Esophagus mucosa (tissue), 1 donor: ENCODE measurements around the gene TMA7. TPM values are rescaled to one million over a fixed set of nuclear protein-coding genes. Genes with fewer than 3 reads are reported as not detected.

Source experiments
- ATAC-seq: fragments of 200-7000 bp; cut with Tn5 transposase; one replicate; pipeline ENCODE4 v1.9.1; 2020
- total RNA-seq: library from RNA; stranded (reverse); gene quantifications from one replicate; pipeline ENCODE4 v1.2.4, GENCODE V29; 2023
- donor health status: DM: yes; HTN: yes; CAD: no.

The TMA7 gene
- total RNA-seq, 1 donor from 2014 or later = 244 TPM

DNA sequence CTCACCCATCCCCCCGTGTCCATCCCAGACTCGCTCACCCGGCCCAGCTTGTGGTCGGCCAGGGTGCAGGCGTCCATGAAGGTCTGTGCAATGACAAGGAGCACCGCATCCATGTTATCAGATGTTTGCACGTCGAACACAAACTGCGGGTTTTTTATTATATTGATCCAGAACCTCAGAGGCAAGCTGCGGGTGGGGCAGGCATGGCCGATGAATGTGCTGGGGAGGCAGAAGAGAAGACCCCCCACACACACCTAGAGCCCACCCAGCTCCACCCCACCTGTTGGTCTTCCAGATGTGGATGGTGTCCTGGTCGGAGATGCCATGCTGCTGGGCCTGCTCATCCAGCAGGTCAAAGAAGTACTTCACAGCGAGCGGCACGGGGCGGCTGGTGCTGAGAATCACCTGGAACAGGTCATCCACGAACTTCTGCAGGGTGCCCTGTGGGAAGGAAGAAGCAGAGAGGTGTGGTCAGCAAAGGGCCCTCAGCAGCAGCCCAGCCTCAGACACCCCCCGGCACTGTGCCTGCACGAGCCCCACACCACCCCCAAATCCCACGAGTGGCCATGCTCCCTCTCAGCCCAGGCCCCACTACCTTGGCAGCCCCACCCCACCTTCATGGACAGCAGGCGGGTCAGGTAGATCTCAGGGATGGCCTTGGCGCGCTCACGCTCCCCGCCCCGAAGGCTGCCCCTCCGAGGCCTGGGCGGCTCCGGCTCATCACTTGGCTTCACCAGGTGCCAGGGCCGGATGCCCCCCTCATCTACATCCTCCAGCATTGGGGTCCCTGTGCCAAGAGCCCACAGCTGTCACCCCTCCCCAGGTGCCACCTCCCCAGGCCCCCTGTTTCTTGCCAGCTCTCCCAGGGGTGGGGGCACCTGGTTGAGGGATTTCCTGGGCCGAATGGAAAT is 30.5 kb upstream of the TMA7 start:
- no peak for ATAC-seq

GRCh38 chr3:48410205-48411040 is 29.6 kb upstream of the TMA7 start:
- no peak for ATAC-seq

DNA sequence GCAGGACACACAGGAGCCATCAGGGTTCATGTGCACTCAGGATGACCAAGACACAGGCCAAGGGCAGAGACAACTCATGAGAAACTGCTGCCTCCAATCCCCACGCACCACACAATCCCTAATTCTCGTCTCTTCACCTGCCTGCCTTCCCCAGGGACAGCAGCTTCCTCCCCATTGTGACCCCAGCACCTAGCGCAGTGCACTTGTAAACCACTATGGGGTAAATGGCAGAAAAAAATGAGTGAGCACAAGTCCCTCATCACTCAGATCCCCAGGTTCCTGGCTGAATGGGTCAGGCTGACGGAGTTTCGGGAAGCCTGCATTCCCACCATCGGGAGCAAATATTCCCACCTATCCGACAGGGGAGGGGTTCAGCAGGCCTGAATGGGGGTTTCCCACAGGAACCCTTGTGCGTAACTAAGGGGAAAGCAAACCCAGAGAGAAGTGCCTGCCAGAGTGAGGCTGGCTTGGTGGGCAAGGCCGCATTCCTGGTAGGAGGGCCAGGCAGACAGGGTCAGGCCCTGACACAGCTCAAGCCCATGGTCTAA is 28.9 kb upstream of the TMA7 start:
- ATAC-seq = no peak

DNA sequence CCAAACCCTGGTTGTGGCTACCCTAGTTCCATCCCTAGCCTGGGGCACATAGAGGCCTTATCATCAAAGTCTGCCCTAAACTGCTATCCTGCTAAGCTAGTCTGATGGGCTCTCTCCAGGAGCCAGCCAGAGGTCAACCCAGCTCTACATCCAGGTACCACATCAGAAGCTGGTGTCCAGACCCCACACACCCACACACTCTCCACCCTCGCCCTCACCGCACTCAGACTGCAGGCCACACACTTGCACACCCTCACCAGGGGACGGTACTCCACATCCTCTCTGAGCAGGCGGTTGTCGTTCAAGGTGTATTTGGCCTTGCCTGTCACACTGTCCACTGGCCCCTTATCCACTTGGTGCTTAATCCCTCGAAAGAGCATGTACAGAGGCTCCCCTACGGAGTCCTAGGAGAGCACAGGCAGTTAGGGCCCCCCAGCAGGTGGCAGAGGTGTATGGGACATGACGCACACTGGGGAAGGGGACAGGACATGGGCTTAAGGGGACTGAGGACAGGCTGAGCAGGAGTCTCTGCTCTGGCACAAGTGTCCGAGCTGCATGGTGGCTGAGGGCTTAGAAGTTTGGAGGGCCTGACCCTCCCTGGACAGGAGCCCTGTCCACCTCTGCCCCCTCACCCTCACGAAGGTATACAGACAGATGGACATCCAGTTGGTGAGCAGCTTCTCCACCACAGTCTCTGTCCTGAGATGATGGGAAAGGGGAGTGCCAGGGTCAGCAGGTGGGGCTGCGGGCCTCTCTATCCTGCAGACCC is 28.3 kb upstream of the TMA7 start:
- no peak for ATAC-seq

DNA sequence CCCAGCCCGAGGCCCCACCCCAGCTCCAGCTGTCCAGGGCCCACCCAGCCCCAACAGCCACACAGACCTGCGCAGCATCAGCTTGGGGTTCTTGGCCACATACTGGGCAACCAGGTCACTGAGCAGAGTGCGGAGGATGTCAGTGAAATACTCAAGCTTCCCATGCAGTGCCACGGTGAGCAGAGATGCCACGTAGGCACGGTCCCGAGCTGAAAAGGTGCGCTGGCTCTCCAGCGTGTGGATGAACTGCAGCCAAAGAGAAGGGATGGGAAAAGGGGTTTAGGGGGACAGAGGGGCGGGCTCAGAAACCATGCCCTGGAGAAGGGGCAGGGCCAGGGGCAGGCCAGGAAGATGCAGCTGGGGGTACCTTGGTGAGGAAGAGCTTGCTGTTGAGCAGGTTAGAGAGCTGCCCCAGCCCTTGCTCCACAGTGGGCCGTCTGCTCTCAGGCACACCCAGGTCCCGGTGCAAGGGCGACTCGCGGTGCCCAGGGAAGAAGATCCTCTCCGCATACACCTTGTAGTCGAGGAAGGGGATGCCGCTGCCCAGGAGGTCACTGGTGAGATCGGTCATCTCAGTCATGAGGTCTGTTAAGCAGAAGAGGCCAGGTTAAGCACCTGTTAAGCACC is 27.6 kb upstream of the TMA7 start:
- ATAC-seq = no peak

DNA sequence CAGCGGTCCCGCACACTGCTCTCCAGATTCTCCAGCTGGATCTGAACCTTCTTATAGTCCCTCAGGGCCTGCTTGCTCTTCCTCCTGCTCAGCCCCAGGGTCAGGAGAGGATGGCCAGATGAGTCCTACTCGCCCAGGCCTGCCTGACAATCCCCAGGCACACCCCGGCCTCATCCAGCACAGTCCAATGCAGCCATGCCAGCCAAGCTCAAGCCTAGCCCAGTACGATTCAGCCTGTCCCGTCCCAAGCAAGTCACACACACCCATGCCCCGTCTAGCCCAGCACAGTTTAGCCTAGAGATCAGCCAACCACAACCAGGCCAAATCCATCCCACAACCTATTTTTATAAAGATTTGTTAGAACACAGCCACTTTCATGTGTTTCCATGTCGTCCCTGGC is 27.0 kb upstream of the TMA7 start:
- peak; percentile 81 for ATAC-seq

DNA sequence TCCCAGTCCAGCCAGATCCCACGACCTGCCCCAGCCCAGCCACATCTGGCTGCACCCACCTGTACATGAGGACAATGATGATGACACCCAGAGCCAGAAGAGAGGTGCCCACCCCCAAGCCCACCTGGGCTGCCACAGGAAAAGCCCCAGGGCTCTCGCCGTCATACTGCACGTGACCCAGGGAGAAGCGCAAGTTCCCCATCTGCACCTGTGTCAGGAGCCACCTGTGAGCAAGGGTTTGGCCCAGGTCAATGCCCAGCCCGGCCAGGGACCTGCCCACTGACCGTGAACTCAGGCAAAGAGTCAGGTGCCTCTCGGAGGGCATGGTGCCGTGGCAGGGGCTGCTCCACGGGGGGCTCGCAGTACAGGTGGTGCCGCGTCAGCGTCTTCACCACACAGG is 26.4 kb upstream of the TMA7 start:
- ATAC-seq = no peak

GRCh38 chr3:48414376-48415250 is 25.4 kb upstream of the TMA7 start:
- ATAC-seq = no peak

DNA sequence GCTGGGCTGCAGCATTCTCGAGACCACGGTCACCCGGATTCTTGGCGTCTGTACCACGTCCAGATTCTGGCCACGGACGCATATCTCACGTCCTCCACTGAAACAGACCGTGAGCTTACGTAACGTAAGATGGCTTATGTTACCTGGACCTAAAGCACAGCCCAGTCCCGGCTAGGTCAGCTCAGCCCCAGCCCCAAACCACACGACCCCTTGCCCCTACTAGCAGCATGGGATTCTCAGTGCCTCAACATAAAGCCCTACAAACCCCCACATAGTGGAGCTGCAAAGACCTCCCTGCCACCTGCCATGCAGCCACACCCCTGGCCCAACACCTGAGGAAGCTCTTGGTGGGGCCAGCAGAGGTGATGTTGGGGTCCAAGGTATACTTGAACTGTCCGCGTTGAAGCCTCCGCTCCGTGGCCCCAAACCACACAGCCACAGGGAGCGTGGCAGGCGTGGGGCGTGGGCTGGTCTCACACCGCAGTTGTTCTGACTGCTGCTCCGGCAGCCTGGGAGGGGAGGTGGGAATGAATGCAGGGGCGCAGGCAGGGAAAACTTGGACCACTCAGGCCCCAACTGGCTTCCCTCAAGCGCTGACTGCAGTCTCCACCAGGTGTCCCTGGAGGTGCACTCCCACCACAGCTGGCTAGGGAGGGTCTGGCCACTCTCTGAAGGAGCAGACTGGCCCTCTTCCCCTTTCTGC is 24.7 kb upstream of the TMA7 start:
- ATAC-seq = no peak

- no peak for ATAC-seq
Observed at GRCh38 chr3:48416091-48416505, 24.0 kb upstream of the TMA7 start.

DNA sequence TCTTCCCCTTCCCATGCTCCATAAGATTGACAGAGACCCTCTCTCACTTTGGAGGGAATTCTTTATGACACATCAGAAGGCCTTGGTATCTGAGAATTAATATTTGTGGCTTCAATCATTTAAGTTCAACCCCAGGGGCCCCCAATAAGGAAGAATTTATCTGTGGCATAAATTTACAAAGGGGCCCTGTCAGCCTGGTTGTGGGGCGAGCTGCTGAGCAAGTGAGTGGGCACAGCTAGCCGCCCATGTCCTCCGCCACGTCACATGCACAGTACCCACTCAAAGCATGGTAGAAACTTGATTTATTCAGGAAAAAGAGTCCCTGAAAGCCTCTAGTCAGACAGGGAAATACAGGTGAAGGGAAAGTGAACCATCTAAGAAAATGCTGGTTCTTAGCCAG is 23.5 kb upstream of the TMA7 start:
- no peak for ATAC-seq

GRCh38 chr3:48417529-48418108 is 22.4 kb upstream of the TMA7 start:
- no peak for ATAC-seq

GRCh38 chr3:48418140-48418539 is 21.9 kb upstream of the TMA7 start:
- ATAC-seq = no peak

- no peak for ATAC-seq
Observed at GRCh38 chr3:48418651-48419050, 21.4 kb upstream of the TMA7 start.

- no peak for ATAC-seq
Observed at GRCh38 chr3:48419149-48419548, 20.9 kb upstream of the TMA7 start.

DNA sequence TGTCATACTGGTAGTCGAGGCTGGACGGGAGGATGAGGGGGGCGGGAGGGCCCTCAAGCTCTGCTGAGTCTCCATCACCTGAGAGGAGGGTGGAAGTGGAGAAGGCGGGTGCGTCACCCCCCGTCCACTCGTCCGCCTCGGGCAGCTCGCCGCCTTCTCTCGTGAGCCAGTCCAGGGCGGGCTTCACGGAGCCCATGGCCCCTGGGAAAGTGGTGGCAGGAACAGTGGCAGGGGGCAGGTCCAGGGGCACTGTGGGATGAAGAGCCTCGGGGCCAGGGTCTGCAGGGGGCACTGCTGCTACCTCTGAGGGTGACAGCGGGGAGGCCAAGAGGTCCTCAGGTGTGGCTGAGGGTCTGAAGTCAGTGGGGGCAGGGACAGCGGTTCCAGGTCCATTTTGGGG is 20.5 kb upstream of the TMA7 start:
- ATAC-seq = no peak

- ATAC-seq = no peak
Observed at GRCh38 chr3:48420561-48420960, 19.5 kb upstream of the TMA7 start.

GRCh38 chr3:48422272-48422671 is 17.8 kb upstream of the TMA7 start:
- peak; percentile 30 for ATAC-seq

DNA sequence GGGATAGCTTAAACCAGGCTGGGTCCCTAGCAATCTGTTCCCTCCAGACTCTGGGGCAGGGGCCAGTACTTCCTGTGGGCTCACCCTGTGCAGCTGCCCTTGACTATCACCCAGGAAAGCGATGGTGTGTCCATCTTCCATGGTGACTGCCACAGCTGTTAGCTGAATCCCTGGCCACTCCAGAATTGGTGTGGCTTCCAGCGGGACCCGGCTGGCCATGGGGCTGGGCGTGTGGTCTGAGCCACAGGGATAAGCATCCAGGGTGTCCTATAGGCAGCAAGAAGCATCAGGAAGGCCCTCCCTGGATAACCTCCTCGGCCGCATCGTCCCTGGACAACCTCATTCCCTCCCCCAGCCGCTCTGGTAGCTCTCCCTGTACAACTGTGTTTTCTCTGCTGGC is 17.4 kb upstream of the TMA7 start:
- no peak for ATAC-seq

DNA sequence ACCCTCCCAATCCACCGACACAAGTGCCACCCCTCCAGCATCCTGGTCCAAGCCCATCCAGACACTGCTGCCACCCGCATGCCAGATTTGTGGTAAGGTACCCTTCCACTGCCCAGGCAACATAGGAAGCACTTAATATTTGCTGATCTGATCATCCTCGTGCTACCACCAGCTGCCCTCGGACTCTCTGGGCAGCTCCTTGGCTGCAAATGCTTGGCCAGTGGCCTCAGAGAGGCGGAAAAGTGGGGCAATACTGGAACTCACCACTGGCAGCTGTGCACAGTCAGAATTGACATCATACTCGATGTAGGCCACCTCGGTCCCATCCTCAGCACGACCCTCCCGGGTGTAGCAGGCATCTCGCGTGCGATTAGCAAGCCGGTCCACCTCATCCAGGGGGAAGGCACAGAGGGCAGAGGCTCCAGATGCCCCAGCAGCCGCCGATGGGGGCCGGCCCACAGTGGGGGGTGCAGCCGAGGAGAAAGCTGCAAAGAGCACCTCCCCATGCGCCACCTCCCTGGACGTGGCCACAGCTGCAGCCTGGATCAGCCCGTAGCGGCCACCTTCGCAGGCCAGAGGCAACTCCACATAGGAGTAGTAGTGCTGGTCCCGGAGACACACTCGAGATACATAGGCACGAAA is 16.7 kb upstream of the TMA7 start:
- ATAC-seq = no peak
